NCI-H345 treated with DMSO at 0.1 percent for 48 hours (cell line): ENCODE results near the gene TNFAIP8L2.
"Not testable (repeated sequence)": the region's sequence is repeated elsewhere in the genome, so short reads cannot be mapped to it uniquely, and the experiment has no call there.

Experiments used
- DNase-seq: peaks from one replicate; lab custom pipeline; 2025; ENCODE audit not compliant: unreplicated experiment; lab: John Stamatoyannopoulos, UW

TNFAIP8L2 gene

GRCh38 chr1:151188667-151189066, 32.2 kb downstream of the TNFAIP8L2 start:
- DNase-seq = not testable (repeated sequence)

GRCh38 chr1:151189637-151190445, 33.4 kb downstream of the TNFAIP8L2 start, which contains the start of gene VPS72:
Gene VPS72 (minus strand): TSS chr1:151190197. CDS start chr1:151190121, 76 bp downstream.
- DNase-seq = peak; percentile 99

DNA sequence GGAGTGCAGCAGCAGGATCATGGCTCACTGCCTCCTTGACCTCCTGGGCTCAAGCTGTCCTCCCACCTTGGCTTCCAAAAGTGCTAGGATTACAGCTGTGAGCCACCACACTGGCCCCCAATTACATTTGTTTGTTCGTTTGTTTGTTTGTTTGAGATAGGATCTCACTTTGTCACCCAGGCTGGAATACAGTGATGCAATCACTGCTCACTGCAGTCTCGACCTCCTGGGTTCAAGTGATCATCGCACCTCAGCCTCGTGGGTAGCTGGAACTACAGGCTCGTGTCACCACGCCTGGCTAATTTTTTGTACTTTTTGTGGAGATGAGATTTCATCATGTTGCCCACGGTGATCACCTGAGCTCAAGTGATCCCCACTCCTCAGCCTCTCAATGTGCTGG, 35.6 kb downstream of the TNFAIP8L2 start:
- DNase-seq = no peak

- DNase-seq = no peak
These were observed 36.9 kb downstream of the TNFAIP8L2 start for GRCh38 chr1:151193304-151193703.

- DNase-seq = no peak
These were observed 37.4 kb downstream of the TNFAIP8L2 start for GRCh38 chr1:151193856-151194255.

DNA sequence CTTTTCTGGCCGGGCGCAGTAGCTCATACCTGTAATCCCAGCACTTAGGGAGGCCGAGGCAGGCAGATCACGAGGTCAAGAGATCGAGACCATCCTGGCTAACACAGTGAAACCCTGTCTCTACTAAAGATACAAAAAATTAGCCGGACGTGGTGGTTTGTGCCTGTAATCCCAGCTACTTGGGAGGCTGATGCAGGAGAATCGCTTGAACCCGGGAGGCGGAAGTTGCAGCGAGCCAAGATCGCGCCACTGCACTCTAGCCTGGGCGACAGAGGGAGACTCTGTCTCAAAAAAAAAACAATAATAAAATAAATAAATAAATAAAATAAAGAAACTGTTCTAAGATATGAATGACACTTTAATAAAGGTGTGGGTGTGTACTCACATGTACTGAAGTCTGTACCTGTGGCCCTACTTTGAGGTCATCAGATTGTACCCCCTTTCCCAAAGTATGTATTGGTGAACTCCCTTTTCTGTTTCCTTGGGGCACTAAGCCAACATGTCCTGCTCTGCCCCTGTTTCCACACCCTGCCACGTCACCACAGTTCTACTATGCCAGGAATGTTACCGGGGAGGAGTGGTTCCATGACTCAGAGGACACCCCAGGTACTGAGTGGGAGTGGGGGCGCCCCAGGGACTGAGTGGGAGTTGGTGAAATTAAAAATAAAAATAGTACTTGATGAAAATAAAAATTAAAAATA, 38.6 kb downstream of the TNFAIP8L2 start:
- not testable (repeated sequence) for DNase-seq

DNA sequence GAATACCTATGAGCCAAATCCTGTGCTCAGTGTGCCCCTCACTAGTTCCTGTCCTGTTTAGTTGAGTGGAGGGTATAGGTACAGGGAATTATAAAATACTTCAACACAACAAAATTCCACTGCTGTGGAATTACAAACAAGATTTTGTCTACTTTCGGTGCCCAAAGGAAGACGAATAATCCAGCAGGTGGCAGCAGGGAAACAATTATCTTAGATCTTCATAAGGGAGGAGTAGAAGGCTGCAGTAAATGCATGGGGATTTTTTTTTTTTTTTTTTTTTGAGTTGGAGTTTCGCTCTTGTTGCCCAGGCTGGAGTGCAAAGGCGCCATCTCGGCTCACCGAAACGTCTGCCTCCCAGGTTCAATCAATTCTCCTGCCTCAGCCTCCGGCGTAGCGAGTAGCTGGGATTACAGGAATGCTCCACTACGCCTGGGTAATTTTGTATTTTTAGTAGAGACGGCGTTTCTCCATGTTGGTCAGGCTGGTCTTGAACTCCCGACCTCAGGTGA, 39.9 kb downstream of the TNFAIP8L2 start:
- DNase-seq = peak; percentile 97

DNA sequence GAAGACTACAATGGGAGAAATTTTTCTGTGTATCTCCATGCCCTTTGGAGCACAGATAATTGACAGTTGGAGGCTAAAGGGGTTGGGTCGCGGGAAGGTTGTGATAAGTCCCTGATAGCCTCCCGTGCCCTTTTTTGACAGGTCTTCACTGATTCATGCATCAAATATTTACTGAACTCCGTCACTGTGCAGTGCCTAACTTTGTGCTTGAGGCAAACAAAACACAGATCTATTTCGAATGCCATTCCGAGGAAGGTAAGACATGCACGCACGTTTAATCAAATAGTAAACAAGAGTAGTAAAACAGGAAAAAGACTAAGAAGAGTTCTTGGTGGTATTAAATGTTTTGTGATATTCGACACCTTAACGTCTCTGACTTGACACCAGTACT, 41.4 kb downstream of the TNFAIP8L2 start:
- DNase-seq = peak; percentile 96

DNA sequence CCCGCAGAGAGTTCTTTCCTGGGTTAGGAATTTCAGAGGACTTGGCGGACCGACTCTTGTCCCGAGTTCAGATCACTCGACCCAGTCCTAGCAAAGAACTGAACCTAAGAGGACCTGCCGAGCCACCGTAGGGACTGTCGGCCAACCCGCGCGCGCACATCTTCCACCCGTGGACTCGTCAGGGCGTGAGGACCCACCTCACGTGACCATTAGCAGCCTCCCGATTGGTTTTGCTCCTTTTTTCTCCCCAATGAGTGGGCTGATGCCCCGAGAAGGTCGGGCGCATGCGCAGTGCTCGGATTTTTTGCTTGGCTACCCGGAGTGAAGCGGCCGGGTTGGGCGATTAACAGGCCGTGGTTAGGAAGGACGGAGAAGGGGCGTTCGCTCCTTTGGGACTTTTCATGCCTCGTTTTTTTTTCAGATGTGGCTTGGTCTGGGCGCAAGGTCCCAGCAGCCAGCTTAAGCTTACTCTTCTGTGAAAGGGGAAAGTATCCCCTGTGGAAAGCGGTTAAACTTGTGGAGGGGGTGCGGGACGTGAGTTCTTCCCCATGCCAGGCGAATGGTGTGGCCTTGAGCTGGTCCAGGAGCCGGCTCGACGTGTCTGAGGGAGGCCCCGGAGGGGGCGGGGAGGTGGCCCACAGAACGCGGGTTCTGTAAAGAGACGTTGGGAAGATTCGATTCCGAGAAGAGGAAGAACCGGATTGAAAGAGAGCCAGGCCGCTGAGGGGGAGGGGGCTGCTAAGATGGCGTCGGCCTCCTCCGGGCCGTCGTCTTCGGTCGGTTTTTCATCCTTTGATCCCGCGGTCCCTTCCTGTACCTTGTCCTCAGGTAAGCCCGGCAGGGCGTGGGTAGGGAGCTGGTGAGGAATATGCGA, 42.0 kb downstream of the TNFAIP8L2 start, which contains the start of gene PIP5K1A:
PIP5K1A (plus strand) TSS at position 299 of the 874 bp plus-strand sequence; CDS start at position 744, 445 bp downstream.
- DNase-seq = peak; percentile 100

- DNase-seq = no peak
These were observed 43.6 kb downstream of the TNFAIP8L2 start for GRCh38 chr1:151199873-151200581.

- not testable (repeated sequence) for DNase-seq
These were observed 49.0 kb downstream of the TNFAIP8L2 start for GRCh38 chr1:151205381-151205965.
